Measurements from ENCODE around the gene RTP3. TPM values are rescaled to one million over a fixed set of nuclear protein-coding genes. Genes with fewer than 3 reads are reported as not detected.

The RTP3 gene
- total RNA-seq, 1 donor from 2014 or later, result not detected

DNA sequence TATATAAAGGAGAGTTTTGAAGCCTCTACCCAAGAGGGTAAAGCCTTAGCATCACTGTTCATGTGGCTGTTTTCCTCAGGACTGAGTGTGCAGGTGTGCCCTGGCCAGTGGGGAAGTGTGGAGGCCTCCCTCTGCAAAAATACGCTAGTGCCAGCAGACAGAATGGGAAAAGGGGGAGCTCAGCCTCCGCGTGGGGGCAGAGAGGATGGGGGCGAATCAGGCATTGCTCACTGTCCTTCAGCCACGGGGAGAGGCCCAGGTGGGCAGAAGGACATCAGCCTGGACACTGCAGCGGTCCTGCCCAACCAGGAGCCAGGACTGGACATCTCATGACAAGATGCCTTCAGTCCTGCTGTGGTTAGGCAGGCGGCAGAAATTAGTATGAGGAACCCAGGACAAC, 43.2 kb upstream of the RTP3 start:
- DNase-seq (ENCODE audit: low spot score in 2 of 2), result no peak
- Histone ChIP-seq H3K9me3 (no peaks in the 10 kb centered on the region), H3K4me1 (no peaks in the 10 kb centered on the region), H3K36me3 (no peaks in the 10 kb centered on the region), H3K27me3 (no peaks in the 10 kb centered on the region), H3K4me3 (no peak overlapping the region), H3K27ac (no peak overlapping the region)
- intact Hi-C loops (cut with DNase I), result no loop called here
- no peak for TF ChIP-seq CTCF (IDR thresholded peaks at IDR 0.05)

- Histone ChIP-seq H3K9me3 (no peaks in the 10 kb centered on the region), H3K4me3 (no peak overlapping the region), H3K4me1 (no peaks in the 10 kb centered on the region), H3K36me3 (no peaks in the 10 kb centered on the region), H3K27me3 (no peaks in the 10 kb centered on the region), H3K27ac (no peak overlapping the region)
- intact Hi-C loops (cut with DNase I), result no loop called here
- TF ChIP-seq CTCF (IDR thresholded peaks at IDR 0.05), result no peak
- no peak for DNase-seq (ENCODE audit: low spot score in 2 of 2)
Observed at GRCh38 chr3:46455231-46456115, 42.3 kb upstream of the RTP3 start.

- Histone ChIP-seq H3K4me1 (no peaks in the 10 kb centered on the region), H3K4me3 (no peak overlapping the region), H3K9me3 (no peaks in the 10 kb centered on the region), H3K36me3 (no peaks in the 10 kb centered on the region), H3K27me3 (no peaks in the 10 kb centered on the region), H3K27ac (no peak overlapping the region)
- no peak for TF ChIP-seq CTCF (IDR thresholded peaks at IDR 0.05)
- intact Hi-C loops (cut with DNase I), result no loop called here
- no peak for DNase-seq (ENCODE audit: low spot score in 2 of 2)
Observed at GRCh38 chr3:46456118-46456517, 41.7 kb upstream of the RTP3 start.

DNA sequence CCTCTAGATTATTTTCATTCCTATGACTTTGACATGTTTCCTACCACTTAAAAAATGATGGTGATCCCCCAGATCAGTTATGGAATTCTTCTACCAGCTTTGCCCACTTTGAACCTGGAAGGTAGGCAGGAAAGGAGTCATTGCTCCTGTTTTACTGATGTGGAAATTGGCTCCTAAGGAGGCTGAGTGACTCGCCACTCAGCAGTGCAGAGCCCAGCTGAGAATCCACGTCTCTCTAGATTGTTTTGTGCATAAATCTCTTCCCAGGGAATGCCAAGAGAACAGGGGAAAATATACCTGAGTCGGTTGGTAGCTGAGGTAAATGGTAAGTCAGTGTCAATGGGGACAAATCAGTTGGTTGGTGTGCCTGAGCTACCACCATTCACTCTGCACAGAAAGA, 37.7 kb upstream of the RTP3 start:
- Histone ChIP-seq H3K27me3 (peaks cover 5% of the 10 kb centered on the region), H3K27ac (no peak overlapping the region), H3K9me3 (no peaks in the 10 kb centered on the region), H3K4me1 (no peaks in the 10 kb centered on the region), H3K4me3 (no peak overlapping the region), H3K36me3 (no peaks in the 10 kb centered on the region)
- no peak for DNase-seq (ENCODE audit: low spot score in 2 of 2)
- intact Hi-C loops (cut with DNase I), result no loop called here
- TF ChIP-seq CTCF (IDR thresholded peaks at IDR 0.05), result no peak

GRCh38 chr3:46462111-46462510, 35.7 kb upstream of the RTP3 start:
- intact Hi-C loops (cut with DNase I), result no loop called here
- Histone ChIP-seq H3K27me3 (peaks cover 5% of the 10 kb centered on the region), H3K27ac (no peak overlapping the region), H3K4me1 (no peaks in the 10 kb centered on the region), H3K36me3 (no peaks in the 10 kb centered on the region), H3K9me3 (no peaks in the 10 kb centered on the region), H3K4me3 (no peak overlapping the region)
- TF ChIP-seq CTCF (IDR thresholded peaks at IDR 0.05), result no peak
- peak in 1 of 2 donors; percentile 50 for DNase-seq (ENCODE audit: low spot score in 2 of 2)

Data from ascending aorta (tissue), 2 donors.